Measurements from ENCODE around the gene GPHN.

GRCh38 chr14:66939409-66939808 lies 431.5 kb downstream of the GPHN start:
- TF ChIP-seq EZH2 (IDR thresholded peaks at IDR 0.05; ENCODE audit: low read length, unreplicated experiment) (no peak), CTCF (conservative IDR thresholded peaks at IDR 0.05; ENCODE audit: low read depth, low read length) (no peak), EZH2phosphoT487 (IDR thresholded peaks at IDR 0.05; ENCODE audit: borderline replicate concordance, low read length) (no peak)

Measured in PC-3 (cell line).